SK-N-SH (cell line): ENCODE measurements around the gene MEF2D. TPM values are rescaled to one million over a fixed set of nuclear protein-coding genes. Genes with fewer than 3 reads are reported as not detected.

Source experiments
- CTCF ChIA-PET: fragments of 300-600, 350-600 bp; formaldehyde crosslinking; extraction: SDS; loops from one replicate; lab custom pipeline; 2021; lab: Yijun Ruan, JAX
- POLR2A ChIA-PET: fragments of 350-600 bp; sonication (Branson Sonifier 250); formaldehyde crosslinking; extraction: SDS; loops from one replicate; lab custom pipeline; 2020; ENCODE audit warnings: antibody characterized with exemption, inconsistent platforms; lab: Yijun Ruan, JAX
- DNase-seq: peaks from one replicate; pipeline ENCODE4 v3.0.0; 2012
- H2AFZ ChIP-seq: fragments of 200-600 bp; sonication (generic); 2 replicates; pipeline ENCODE4 v1.8.1; 2016; ENCODE audit warnings: antibody characterized with exemption, mild to moderate bottlenecking, low read depth
- H3F3A ChIP-seq: fragments of 200-600 bp; sonication (generic); replicated peaks from 2 replicates; pipeline ENCODE3; 2016; ENCODE audit warnings: antibody characterized with exemption, mild to moderate bottlenecking; ENCODE audit not compliant: insufficient read depth
- H3K27ac ChIP-seq, 2 experiments: fragments of 200-500 bp in 1 of 2; fragments of 200-600 bp in 1 of 2; sonication (Bioruptor generic) in 1 of 2; sonication (generic), shearing (Covaris generic) in 1 of 2; 2 replicates each; pipeline versions ENCODE4 v1.5.1 to v1.6.1; 2014 to 2016; ENCODE audit warnings: low read depth in 2 of 2, inconsistent platforms in 1 of 2, low read length in 1 of 2, mild to moderate bottlenecking in 1 of 2, mixed read lengths in 1 of 2
- H3K27me3 ChIP-seq: fragments of 200-600 bp; sonication (generic), shearing (Covaris generic); 2 replicates; pipeline ENCODE4 v1.6.1; 2016; ENCODE audit warnings: mixed run types; ENCODE audit not compliant: insufficient read depth
- H3K36me3 ChIP-seq, 2 experiments: fragments of 200-500 bp in 1 of 2; fragments of 200-600 bp in 1 of 2; sonication (Bioruptor generic) in 1 of 2; sonication (generic) in 1 of 2; replicated peaks in 1 of 2; 2 replicates each; pipeline versions ENCODE3 to v1.5.1; 2014 to 2016; ENCODE audit warnings: low read length in 1 of 2, mild to moderate bottlenecking in 1 of 2; ENCODE audit not compliant: insufficient read depth in 2 of 2, control insufficient read depth in 1 of 2
- H3K4me1 ChIP-seq, 2 experiments: fragments of 200-500 bp in 1 of 2; fragments of 200-600 bp in 1 of 2; sonication (Bioruptor generic) in 1 of 2; sonication (generic), shearing (Covaris generic) in 1 of 2; 2 replicates each; pipeline versions ENCODE4 v1.5.1 to v1.6.1; 2014 to 2016; ENCODE audit warnings: low read depth in 1 of 2, low read length in 1 of 2, mixed run types in 1 of 2; ENCODE audit not compliant: insufficient read depth in 2 of 2, control insufficient read depth in 1 of 2
- H3K4me2 ChIP-seq: fragments of 200-600 bp; sonication (generic), shearing (Covaris generic); 2 replicates; pipeline ENCODE4 v1.6.1; 2017; ENCODE audit warnings: mixed run types
- H3K4me3 ChIP-seq, 2 experiments: fragments of 200-500 bp in 1 of 2; fragments of 200-600 bp in 1 of 2; sonication (Bioruptor generic) in 1 of 2; sonication (generic), shearing (Covaris generic) in 1 of 2; 2 replicates each; pipeline versions ENCODE4 v1.5.1 to v1.8.1; 2014 to 2016; ENCODE audit warnings: low read depth in 2 of 2, inconsistent platforms in 1 of 2, low read length in 1 of 2, mild to moderate bottlenecking in 1 of 2, mixed read lengths in 1 of 2, moderate library complexity in 1 of 2
- H3K79me2 ChIP-seq: fragments of 200-600 bp; sonication (generic); 2 replicates; pipeline ENCODE4 v1.8.1; 2017; ENCODE audit warnings: mild to moderate bottlenecking; ENCODE audit not compliant: insufficient read depth
- H3K9ac ChIP-seq: fragments of 200-600 bp; sonication (generic); 2 replicates; pipeline ENCODE4 v1.6.1; 2017; ENCODE audit warnings: mixed run types
- H3K9me2 ChIP-seq: fragments of 200-600 bp; sonication (generic); 2 replicates; pipeline ENCODE4 v1.6.1; 2017; ENCODE audit warnings: mixed run types
- H3K9me3 ChIP-seq: fragments of 200-600 bp; sonication (generic); 2 replicates; pipeline ENCODE4 v1.6.1; 2017; ENCODE audit warnings: mixed run types, mild to moderate bottlenecking, moderate library complexity
- H4K20me1 ChIP-seq: fragments of 200-600 bp; sonication (generic); 2 replicates; pipeline ENCODE4 v1.6.1; 2017; ENCODE audit warnings: mild to moderate bottlenecking, mixed run types; ENCODE audit not compliant: insufficient read depth
- CHD2 ChIP-seq: fragments of 150-350 bp; IDR thresholded peaks from 2 replicates; pipeline ENCODE4 v1.6.1; 2018; ENCODE audit warnings: low read length; ENCODE audit not compliant: partially characterized antibody
- EZH2phosphoT487 ChIP-seq: fragments of 200-600 bp; sonication (generic); IDR thresholded peaks from 2 replicates; pipeline ENCODE4 v1.6.1; 2017; ENCODE audit warnings: low read depth, mixed run types, mild to moderate bottlenecking, antibody characterized with exemption, moderate library complexity, borderline replicate concordance
- FOXM1 ChIP-seq: IDR thresholded peaks from 2 replicates; pipeline ENCODE4 v1.4.0; 2012; ENCODE audit warnings: low read depth, mild to moderate bottlenecking
- GATA2 ChIP-seq: sonication (generic); formaldehyde crosslinking; IDR thresholded peaks from 2 replicates; pipeline ENCODE4 v1.5.0; 2020; ENCODE audit warnings: mild to moderate bottlenecking, missing genetic modification reagents
- IRF3 ChIP-seq: fragments of 150-350 bp; IDR thresholded peaks from 2 replicates; pipeline ENCODE4 v1.6.1; 2016; ENCODE audit warnings: mild to moderate bottlenecking, low read depth, low read length
- JUND ChIP-seq: IDR thresholded peaks from 2 replicates; pipeline ENCODE4 v1.4.0; 2012
- MAX ChIP-seq: IDR thresholded peaks from 2 replicates; pipeline ENCODE4 v1.4.0; 2012; ENCODE audit warnings: low read depth
- MEF2A ChIP-seq: IDR thresholded peaks from 2 replicates; pipeline ENCODE4 v1.4.0; 2012; ENCODE audit warnings: low read depth, borderline replicate concordance
- MXI1 ChIP-seq: IDR thresholded peaks from 2 replicates; pipeline ENCODE4 v1.6.1; 2012; ENCODE audit warnings: mild to moderate bottlenecking, low read depth, low read length, improper control_type of control experiment
- PBX3 ChIP-seq: IDR thresholded peaks from 2 replicates; pipeline ENCODE4; 2012
- POLR2AphosphoS5 ChIP-seq: IDR thresholded peaks from 2 replicates; pipeline ENCODE4 v1.6.1; 2012; ENCODE audit warnings: low read depth, low read length
- REST ChIP-seq: IDR thresholded peaks from 2 replicates; pipeline ENCODE4 v1.6.1; 2012; ENCODE audit warnings: mild to moderate bottlenecking, low read depth, low read length, moderate library complexity
- RXRA ChIP-seq: IDR thresholded peaks from 2 replicates; pipeline ENCODE4 v1.4.0; 2012; ENCODE audit warnings: low read depth, mild to moderate bottlenecking, borderline replicate concordance
- TCF12 ChIP-seq: IDR thresholded peaks from 2 replicates; pipeline ENCODE4 v1.4.0; 2012
- USF2 ChIP-seq: fragments of 150-350 bp; IDR thresholded peaks from 2 replicates; pipeline ENCODE4 v1.6.1; 2017; ENCODE audit warnings: antibody characterized with exemption, low read length, low read depth, borderline replicate concordance
- YY1 ChIP-seq: IDR thresholded peaks from 2 replicates; pipeline ENCODE4 v1.4.0; 2012; ENCODE audit warnings: low read depth, mild to moderate bottlenecking
- ZBTB33 ChIP-seq: IDR thresholded peaks from 2 replicates; pipeline ENCODE4 v1.4.0; 2012; ENCODE audit warnings: low read depth, borderline replicate concordance
- WGBS: methylation state at CpG from one replicate; pipeline ENCODE4 v1.1.6; 2017; ENCODE audit warnings: low lambda C conversion rate; 5-methylcytosine and 5-hydroxymethylcytosine counted together
- polyA plus RNA-seq, 3 experiments: library from polyadenylated mRNA; depleted of rRNA; stranded (reverse); fragments of >200 nt; gene quantifications; 2 replicates each; pipeline ENCODE4 v1.2.3, GENCODE V29; 2012

Gene MEF2D
- polyA plus RNA-seq, 1 of the 3 experiments (the other 2 are of a cell fraction): 14.3 TPM

GRCh38 chr1:156490401-156491032, 10.1 kb downstream of the MEF2D start:
- no peaks in the 10 kb centered on the region for H3K27me3 ChIP-seq
- H3K36me3 ChIP-seq: peaks cover 3 to 6% of the 10 kb centered on the region in 2 experiments
- H3K4me2 ChIP-seq: peak overlapping the region; percentile 69; the same call in 1 of the 2 replicates
- DNase-seq: peak; percentile 46
- no peaks in the 10 kb centered on the region for H3F3A ChIP-seq
- peak overlapping the region in 1 of 2 experiments; percentile 35; a peak in 2 of 4 replicates for H3K27ac ChIP-seq
- peaks cover 30 to 65% of the 10 kb centered on the region in 2 experiments; a peak in 3 of 4 replicates for H3K4me1 ChIP-seq
- peak overlapping the region in 1 of 2 experiments; percentile 1; a peak in 1 of 4 replicates for H3K4me3 ChIP-seq
- POLR2A ChIA-PET: interaction anchor here (0.6 kb wide), 1 partner anchor 1293 kb away, joined by 3 read pairs; no protein-coding TSS in a partner anchor
- peaks cover 100% of the 10 kb centered on the region for H4K20me1 ChIP-seq
- no peaks in the 10 kb centered on the region for H3K9me3 ChIP-seq
- CTCF ChIA-PET: interaction anchor here (1.1 to 6.2 kb wide), 8 partner anchors 9 to 137 kb away, joined by 3 to 50 read pairs (median 6); partner anchors contain the start of gene MEF2D
- peak; percentile 85 for TF ChIP-seq MEF2A
- TF ChIP-seq ZBTB33: no peak
- WGBS: 54% methylated on average over 7 of the region's 10 CpGs
- H3K79me2 ChIP-seq: peaks cover 100% of the 10 kb centered on the region
- no peaks in the 10 kb centered on the region for H3K9me2 ChIP-seq
- no peak overlapping the region for H3K9ac ChIP-seq
- H2AFZ ChIP-seq: no peak overlapping the region; the same call in 1 of the 2 replicates

GRCh38 chr1:156489935-156490293, 10.7 kb downstream of the MEF2D start:
- DNase-seq: no peak
- H3K79me2 ChIP-seq: peaks cover 100% of the 10 kb centered on the region
- ChIA-PET CTCF (interaction anchor here (1.1 to 6.2 kb wide), 8 partner anchors 8 to 137 kb away, joined by 3 to 50 read pairs (median 6); partner anchors contain the start of gene MEF2D), POLR2A (interaction anchor here (1.0 kb wide), 1 partner anchor 11 kb away, joined by 3 read pairs; the partner anchor contains the start of gene MEF2D)
- peaks cover 100% of the 10 kb centered on the region for H4K20me1 ChIP-seq
- H3K4me2 ChIP-seq: peak overlapping the region; percentile 69; the same call in 1 of the 2 replicates
- no peaks in the 10 kb centered on the region for H3K9me3 ChIP-seq
- H3K27me3 ChIP-seq: no peaks in the 10 kb centered on the region
- H3K27ac ChIP-seq: peak overlapping the region; percentile 14 to 35; a peak in 2 of 4 replicates
- H2AFZ ChIP-seq: no peak overlapping the region; the same call in 1 of the 2 replicates
- peaks cover under 1 to 3% of the 10 kb centered on the region in 2 experiments for H3K36me3 ChIP-seq
- H3K9ac ChIP-seq: no peak overlapping the region
- no peaks in the 10 kb centered on the region for H3F3A ChIP-seq
- 92% methylated on average over 7 of the region's 7 CpGs for WGBS
- H3K9me2 ChIP-seq: no peaks in the 10 kb centered on the region
- peaks cover 30 to 65% of the 10 kb centered on the region in 2 experiments; a peak in 3 of 4 replicates for H3K4me1 ChIP-seq
- 0 out of 4 replicates have a peak overlapping the region, but pooled peaks of 1 of the 2 experiments have one; percentile 1 for H3K4me3 ChIP-seq
- TF ChIP-seq REST: no peak
- TF ChIP-seq IRF3: no peak
- no peak for TF ChIP-seq PBX3
- no peak for TF ChIP-seq TCF12
- no peak for TF ChIP-seq POLR2AphosphoS5
- no peak for TF ChIP-seq MAX
- no peak for TF ChIP-seq JUND
- no peak for TF ChIP-seq GATA2
- no peak for TF ChIP-seq USF2
- TF ChIP-seq CHD2: no peak
- no peak for TF ChIP-seq YY1
- no peak for TF ChIP-seq RXRA
- no peak for TF ChIP-seq MXI1
- TF ChIP-seq FOXM1: no peak
- no peak for TF ChIP-seq EZH2phosphoT487
